GM21529 (cell line): Measurements from ENCODE around the gene IVD.
A peak's percentile ranks its signal among the peaks of the same experiment; 100 is the strongest.

Source experiments
- ATAC-seq: cut with Tn5 transposase; IDR thresholded peaks from one replicate; pipeline ENCODE4 v1.9.1; 2021; ENCODE audit not compliant: unreplicated experiment

The IVD gene

GRCh38 chr15:40372981-40373380 lies 32.6 kb upstream of the IVD start:
- ATAC-seq, result no peak

DNA sequence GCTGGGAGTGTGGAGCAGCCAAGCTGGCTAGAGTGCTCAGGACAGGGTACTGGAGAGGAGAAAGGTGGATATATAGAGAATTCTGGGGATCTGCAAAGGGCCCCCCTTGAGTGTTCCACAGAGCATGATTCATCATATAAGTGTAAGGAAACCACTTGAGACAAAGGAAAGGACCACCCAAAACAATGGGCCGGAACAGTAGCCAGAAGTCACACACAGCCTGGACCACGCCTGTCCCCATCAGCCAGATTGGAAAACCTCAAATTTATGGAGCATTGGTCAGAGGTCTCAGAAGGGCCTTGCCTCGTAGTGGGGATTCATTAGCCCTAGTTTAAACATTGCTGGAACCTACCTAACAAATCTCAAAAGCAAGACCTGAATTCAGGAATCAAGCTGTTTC lies 28.0 kb upstream of the IVD start:
- ATAC-seq, result no peak

- ATAC-seq, result no peak
Observed at GRCh38 chr15:40379374-40379773, 26.2 kb upstream of the IVD start.

- ATAC-seq, result no peak
Observed at GRCh38 chr15:40379853-40380252, 25.7 kb upstream of the IVD start.

- no peak for ATAC-seq
Observed at GRCh38 chr15:40380636-40381035, 25.0 kb upstream of the IVD start.

- no peak for ATAC-seq
Observed at GRCh38 chr15:40381818-40382529, 23.6 kb upstream of the IVD start.

GRCh38 chr15:40382580-40383456 lies 22.8 kb upstream of the IVD start, which contains the start of gene KNSTRN:
TSS of gene KNSTRN (plus strand) at chr15:40382721. CDS start at chr15:40382836, 115 bp downstream.
- ATAC-seq, result peak; percentile 96

DNA sequence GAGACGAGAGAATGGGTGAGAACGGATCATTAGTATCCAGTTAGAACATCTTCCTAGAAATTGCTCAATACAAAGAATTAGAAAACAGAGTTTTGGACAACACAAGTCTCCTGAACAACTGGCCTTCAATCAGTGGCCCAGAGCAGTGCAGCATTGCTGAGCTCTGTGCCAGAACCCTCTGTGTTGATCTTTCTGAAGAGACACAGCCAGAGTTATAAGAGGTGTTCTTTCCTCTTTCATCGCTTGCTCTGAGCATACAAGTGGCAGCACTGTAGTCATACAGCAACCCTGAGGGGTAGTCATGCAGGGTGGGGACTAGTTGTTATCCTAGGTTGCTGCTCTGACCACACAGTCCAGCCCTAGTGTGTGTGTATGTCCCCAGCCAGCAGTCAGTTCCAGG lies 19.1 kb upstream of the IVD start:
- ATAC-seq, result no peak

DNA sequence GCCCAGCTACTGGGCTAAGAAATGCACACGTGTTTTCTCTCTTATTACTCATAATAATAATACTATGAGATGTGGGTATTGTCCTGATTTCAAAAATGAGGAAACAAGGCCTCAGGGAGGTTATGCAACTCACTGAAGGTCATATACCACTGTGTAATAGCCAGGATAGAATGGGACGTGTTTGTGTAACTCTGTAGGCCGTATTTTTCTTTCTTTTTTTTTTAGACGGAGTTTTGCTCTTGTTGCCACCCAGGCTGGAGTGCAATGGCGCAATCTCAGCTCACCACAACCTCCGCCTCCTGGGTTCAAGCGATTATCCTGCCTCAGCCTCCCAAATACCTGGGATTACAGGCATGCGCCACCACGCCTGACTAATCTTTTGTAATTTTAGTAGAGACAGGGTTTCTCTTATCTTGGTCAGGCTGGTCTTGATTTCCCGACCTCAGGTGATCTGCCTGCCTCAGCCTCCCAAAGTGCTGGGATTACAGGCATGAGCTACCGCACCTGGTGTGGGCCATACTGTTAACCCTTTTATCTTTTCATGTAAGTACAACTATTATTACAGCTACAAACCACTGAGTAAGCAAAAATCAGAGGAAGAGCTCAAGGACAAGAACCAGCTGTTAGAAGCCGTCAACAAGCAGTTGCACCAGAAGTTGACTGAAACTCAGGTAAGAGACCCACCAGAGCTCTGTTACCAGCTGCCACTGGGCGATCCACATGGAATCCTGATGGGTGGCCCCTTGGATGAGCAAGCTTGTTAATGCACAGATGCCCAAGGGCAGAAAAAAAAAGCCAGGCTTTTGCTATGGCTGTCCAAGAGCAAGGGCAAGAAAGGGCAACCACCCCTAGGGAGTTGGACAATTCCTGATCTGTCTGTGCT lies 16.4 kb upstream of the IVD start:
- ATAC-seq, result no peak

DNA sequence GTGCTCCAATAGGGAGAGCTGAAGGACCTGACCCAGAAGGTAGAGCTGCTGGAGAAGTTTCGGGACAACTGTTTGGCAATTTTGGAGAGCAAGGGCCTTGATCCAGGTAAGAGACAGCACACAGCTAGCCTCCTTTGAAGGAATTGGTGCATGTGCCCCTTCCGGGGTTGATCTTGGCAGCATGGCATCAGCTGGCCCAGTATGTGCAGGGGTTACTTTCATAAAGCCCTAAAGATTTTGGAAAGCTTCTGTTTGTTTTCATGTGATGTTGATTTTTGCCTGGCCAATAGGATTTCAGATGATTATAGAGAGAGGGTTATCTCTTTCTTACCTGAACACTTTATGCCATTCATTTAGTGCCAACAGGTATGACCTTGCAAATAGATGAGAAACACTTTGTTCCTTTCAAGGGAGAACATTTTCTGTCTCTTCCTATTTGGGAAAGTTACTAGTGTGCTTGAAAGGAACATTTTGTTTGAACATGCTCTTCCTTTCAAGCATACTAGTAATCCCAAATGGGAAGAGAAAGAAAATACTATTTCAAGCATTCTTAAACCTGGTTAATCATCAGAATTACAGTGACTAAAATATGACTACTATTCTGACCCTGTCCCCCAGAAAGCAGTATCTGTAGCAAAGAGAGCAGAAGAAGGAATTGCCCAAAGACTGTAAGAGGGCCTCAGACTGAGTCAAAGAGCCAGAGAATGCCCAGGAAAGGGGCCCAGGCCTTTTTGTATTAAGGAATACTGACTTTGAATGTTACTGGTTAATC lies 15.6 kb upstream of the IVD start:
- no peak for ATAC-seq

GRCh38 chr15:40392986-40393948 lies 12.3 kb upstream of the IVD start:
- ATAC-seq, result no peak

GRCh38 chr15:40397688-40398412 lies 7.7 kb upstream of the IVD start:
- ATAC-seq, result no peak

DNA sequence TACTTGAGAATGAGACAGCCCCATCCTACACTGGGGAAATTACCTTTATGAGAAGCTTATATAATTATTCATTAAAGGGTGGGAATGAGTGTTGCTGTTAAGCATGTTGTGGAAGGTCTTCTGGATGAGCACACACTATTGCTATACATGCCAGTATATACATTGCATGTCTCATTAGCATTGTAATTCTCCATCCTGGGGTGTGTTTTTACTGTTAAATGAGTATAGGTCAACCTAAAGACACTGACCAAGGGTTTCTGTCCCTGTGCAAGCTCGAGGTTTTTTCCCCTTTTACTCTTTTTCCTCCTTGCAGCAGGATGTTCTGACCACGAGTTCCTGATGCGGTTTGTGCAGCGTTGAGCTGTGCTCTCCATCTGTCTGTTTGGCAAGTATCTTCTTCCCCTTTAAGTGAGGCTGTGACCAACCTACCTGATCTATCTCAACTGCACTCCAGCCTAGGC lies 7.2 kb upstream of the IVD start:
- peak; percentile 91 for ATAC-seq

DNA sequence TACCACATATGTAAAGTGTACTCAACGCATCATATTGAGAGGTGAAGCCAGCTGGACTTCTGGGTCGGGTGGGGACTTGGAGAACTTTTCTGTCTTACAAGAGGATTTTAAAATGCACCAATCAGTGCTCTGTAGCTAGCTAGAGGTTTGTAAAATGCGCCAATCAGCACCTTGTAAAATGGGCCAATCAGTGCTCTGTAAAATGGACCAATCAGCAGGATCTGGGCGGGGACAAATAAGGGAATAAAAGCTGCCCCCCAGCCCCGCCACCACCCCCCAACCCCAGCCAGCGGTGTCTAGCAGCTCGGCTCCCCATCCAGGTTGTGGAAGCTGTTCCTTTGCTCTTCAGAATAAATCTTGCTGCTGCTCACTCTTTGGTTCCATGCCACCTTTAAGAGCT lies 6.2 kb upstream of the IVD start:
- ATAC-seq, result no peak

DNA sequence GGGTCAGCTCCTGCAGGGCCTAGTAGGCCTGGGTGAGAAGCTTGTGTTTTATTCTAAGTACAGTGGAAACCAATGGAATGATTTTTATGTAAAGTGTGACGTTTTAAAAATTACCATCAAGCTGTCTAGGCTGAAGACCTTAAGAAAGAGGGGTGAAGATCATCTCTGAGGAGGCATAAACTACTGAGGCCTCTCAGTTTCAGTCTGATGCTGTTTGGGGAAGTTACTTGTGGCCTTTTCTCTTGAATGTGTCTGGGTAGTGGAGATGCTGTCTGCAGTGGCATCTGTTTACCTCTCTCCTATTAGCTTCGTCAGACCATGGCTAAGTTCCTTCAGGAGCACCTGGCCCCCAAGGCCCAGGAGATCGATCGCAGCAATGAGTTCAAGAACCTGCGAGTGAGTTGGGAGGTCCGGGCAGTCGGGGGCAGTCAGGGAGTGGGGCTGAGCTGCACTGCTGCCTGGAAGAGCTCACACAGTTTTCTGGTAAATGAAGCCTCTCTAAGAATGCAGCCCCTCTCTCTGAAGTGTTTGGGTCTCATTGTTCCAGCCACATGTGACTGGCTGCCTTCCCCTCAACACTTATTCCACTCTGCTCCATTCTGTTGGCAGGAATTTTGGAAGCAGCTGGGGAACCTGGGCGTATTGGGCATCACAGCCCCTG lies 1.9 kb downstream of the IVD start:
- peak; percentile 64 for ATAC-seq

- peak; percentile 38 for ATAC-seq
Observed at GRCh38 chr15:40409366-40409765, 3.8 kb downstream of the IVD start.

DNA sequence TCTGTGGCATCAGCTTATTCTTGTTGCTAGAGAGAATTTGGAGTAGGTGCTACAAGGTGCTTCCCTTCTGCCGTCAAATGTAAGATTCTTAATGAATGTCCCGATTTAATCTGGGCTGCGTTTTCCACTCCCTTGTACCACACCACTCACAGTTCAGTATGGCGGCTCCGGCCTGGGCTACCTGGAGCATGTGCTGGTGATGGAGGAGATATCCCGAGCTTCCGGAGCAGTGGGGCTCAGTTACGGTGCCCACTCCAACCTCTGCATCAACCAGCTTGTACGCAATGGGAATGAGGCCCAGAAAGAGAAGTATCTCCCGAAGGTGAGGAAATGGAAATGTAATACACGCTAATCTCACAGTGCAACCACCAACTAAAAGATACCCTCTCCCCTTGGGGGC lies 4.9 kb downstream of the IVD start:
- ATAC-seq, result no peak

- no peak for ATAC-seq
Observed at GRCh38 chr15:40412095-40412759, 6.6 kb downstream of the IVD start.
